Activated CD4-positive, alpha-beta memory T cell treated with anti-CD3 and anti-CD28 coated beads, Interleukin-2, amount 10 ng/mL, durations not matched to agents 7 days and 5 days (primary cell): ENCODE data around the gene PNRC2. TPM values are rescaled to one million over a fixed set of nuclear protein-coding genes. Genes with fewer than 3 reads are reported as not detected.

ENCODE experiments used
- CTCF ChIA-PET: fragments of 350-600 bp; sonication (Branson Sonifier 250); formaldehyde crosslinking; loops from one replicate; lab custom pipeline; 2021; ENCODE audit warnings: antibody characterized with exemption, inconsistent platforms; lab: Charles Lee
- POLR2A ChIA-PET: fragments of 350-600 bp; sonication (Branson Sonifier 250); formaldehyde crosslinking; loops from one replicate; lab custom pipeline; 2021; ENCODE audit warnings: antibody characterized with exemption; lab: Charles Lee
- DNase-seq: peaks from one replicate; pipeline ENCODE4 v3.0.0-alpha.2; 2020
- H3K27ac Mint-ChIP-seq: one replicate; pipeline ENCODE4 v1.8.0; 2021; ENCODE audit warnings: mild to moderate bottlenecking, mixed read lengths
- H3K27me3 Mint-ChIP-seq: one replicate; pipeline ENCODE4 v1.8.0; 2021; ENCODE audit warnings: mixed read lengths
- H3K36me3 Mint-ChIP-seq: one replicate; pipeline ENCODE4 v1.8.0; 2021; ENCODE audit warnings: low read depth, mixed read lengths
- H3K4me1 Mint-ChIP-seq: one replicate; pipeline ENCODE4 v1.8.0; 2021; ENCODE audit warnings: mixed read lengths
- H3K4me3 Mint-ChIP-seq: one replicate; pipeline ENCODE4 v1.8.0; 2021; ENCODE audit warnings: mild to moderate bottlenecking, mixed read lengths
- H3K9me3 Mint-ChIP-seq: one replicate; pipeline ENCODE4 v1.8.0; 2021; ENCODE audit warnings: mixed read lengths
- total RNA-seq, 2 experiments: library from RNA; stranded (reverse); gene quantifications; one replicate each; pipeline ENCODE4 v1.2.3, GENCODE V29; 2021

The PNRC2 gene
- total RNA-seq, 2 experiments from 2014 or later: 153 to 158 TPM

DNA sequence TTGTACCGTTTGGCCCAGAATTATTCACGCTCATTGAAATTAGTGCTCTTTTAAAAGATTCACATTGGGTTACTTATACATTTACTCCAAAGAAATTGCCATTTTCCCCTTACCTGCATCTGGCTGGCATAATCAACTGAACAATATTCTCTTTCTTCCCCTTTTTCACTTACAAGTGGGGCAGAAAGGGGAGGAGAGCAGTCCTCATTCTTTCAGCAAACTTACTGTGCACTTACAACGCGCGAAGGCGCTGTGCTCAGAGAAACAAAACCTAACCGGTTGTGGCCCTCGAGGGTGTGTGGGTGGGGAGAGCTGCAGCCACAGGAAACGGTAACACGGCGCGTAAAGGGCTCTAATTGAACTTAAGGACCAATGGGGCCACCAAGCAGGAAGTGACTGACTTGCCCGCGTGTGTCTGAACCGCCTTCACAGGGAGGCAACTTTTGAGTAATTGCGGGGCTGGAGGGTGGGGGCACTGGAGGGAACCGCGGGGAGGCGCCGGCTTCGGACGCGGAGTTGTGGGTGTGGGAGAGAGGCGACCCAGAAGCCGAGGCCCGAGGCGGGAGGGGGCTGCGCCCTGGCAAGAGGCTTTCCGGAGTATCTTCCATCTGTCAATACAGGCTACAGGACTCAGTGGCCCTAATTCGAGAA, 693 bp upstream of the PNRC2 start:
- Mint-ChIP-seq H3K9me3 (no peaks in the 10 kb centered on the region), H3K27ac (peak overlapping the region; percentile 100), H3K36me3 (peaks cover 38% of the 10 kb centered on the region), H3K27me3 (peaks cover 2% of the 10 kb centered on the region), H3K4me1 (peaks cover 54% of the 10 kb centered on the region), H3K4me3 (peak overlapping the region; percentile 100)
- ChIA-PET POLR2A (interaction anchor here (0.7 to 15.2 kb wide), 25 partner anchors 9 to 1273 kb away, joined by 3 to 515 read pairs (median 6); partner anchors contain the start of genes CNR2, ELOA, GALE and HMGCL), CTCF (interaction anchor here (0.7 to 1.8 kb wide), 5 partner anchors 9 to 42 kb away, joined by 3 to 5 read pairs (median 3); partner anchors contain the start of gene SRSF10)
- DNase-seq: peak; percentile 95

DNA sequence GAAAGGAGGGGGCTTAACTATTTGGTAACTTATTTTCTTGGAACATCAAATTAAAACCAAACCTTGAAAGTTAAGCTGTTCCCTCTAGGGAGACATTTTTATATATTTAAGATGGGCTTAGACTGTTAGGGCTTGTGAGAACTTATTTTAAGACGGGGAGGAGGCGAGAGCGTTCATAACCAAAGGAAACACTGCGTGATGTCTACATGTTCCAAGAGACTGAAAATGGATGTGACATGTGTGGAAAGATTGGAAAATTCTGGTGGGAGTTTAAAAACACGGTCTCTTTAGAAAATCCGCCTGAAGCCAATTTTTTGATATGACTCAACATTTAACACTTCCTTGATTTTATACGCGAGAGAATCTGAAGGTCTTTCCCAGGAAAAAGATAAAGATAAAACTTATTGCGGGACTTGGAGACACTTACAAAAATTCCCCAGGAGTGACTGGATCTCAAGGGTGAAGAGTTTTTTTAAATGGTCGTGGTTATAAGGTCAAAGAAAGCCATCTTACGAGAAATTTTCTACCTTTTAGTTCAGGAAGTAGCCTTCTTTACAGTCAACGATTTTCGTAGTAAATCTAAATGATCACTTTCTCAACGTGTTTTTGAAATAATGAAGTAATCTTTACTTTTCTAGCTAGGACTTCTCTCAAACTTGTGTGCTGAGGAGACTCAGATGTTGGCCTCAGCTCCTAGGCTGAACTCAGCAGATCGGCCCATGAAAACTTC, 828 bp downstream of the PNRC2 start:
- Mint-ChIP-seq H3K4me1 (peaks cover 59% of the 10 kb centered on the region), H3K4me3 (peak overlapping the region; percentile 100), H3K27ac (peak overlapping the region; percentile 100), H3K9me3 (no peaks in the 10 kb centered on the region), H3K36me3 (peaks cover 53% of the 10 kb centered on the region), H3K27me3 (no peaks in the 10 kb centered on the region)
- ChIA-PET CTCF (interaction anchor here (0.8 to 1.8 kb wide), 5 partner anchors 8 to 151 kb away, joined by 3 to 5 read pairs (median 3); partner anchors contain the start of gene SRSF10), POLR2A (interaction anchor here (0.6 to 15.2 kb wide), 28 partner anchors 8 to 1272 kb away, joined by 3 to 515 read pairs (median 6); partner anchors contain the start of genes CNR2, E2F2, ELOA and GALE)
- DNase-seq: no peak

- DNase-seq: no peak
- Mint-ChIP-seq H3K36me3 (peaks cover 78% of the 10 kb centered on the region), H3K9me3 (no peaks in the 10 kb centered on the region), H3K4me3 (peak overlapping the region; percentile 1), H3K27ac (peak overlapping the region; percentile 78), H3K27me3 (no peaks in the 10 kb centered on the region), H3K4me1 (peaks cover 69% of the 10 kb centered on the region)
- ChIA-PET POLR2A (interaction anchor here (0.6 to 15.2 kb wide), 6 partner anchors 14 to 1661 kb away, joined by 3 to 515 read pairs (median 4); partner anchors contain the start of genes RCAN3, RPL11 and SRSF10), CTCF (interaction anchor here (0.6 to 1.6 kb wide), 4 partner anchors 9 to 174 kb away, joined by 3 to 6 read pairs (median 4); partner anchors contain the start of gene SRSF10)
Observed at GRCh38 chr1:23963617-23964234, 4.1 kb downstream of the PNRC2 start.

GRCh38 chr1:23964235-23964668, 4.6 kb downstream of the PNRC2 start:
- H3K4me3 Mint-ChIP-seq: peak overlapping the region; percentile 1
- no peak for DNase-seq
- H3K36me3 Mint-ChIP-seq: peaks cover 78% of the 10 kb centered on the region
- H3K9me3 Mint-ChIP-seq: no peaks in the 10 kb centered on the region
- ChIA-PET POLR2A (interaction anchor here (0.6 to 15.2 kb wide), 7 partner anchors 13 to 1660 kb away, joined by 3 to 515 read pairs (median 4); partner anchors contain the start of genes HMGCL, RCAN3, RPL11 and SRSF10), CTCF (interaction anchor here (0.6 to 1.6 kb wide), 4 partner anchors 9 to 174 kb away, joined by 3 to 6 read pairs (median 4); partner anchors contain the start of gene SRSF10)
- H3K27ac Mint-ChIP-seq: peak overlapping the region; percentile 78
- peaks cover 69% of the 10 kb centered on the region for H3K4me1 Mint-ChIP-seq
- no peaks in the 10 kb centered on the region for H3K27me3 Mint-ChIP-seq

DNA sequence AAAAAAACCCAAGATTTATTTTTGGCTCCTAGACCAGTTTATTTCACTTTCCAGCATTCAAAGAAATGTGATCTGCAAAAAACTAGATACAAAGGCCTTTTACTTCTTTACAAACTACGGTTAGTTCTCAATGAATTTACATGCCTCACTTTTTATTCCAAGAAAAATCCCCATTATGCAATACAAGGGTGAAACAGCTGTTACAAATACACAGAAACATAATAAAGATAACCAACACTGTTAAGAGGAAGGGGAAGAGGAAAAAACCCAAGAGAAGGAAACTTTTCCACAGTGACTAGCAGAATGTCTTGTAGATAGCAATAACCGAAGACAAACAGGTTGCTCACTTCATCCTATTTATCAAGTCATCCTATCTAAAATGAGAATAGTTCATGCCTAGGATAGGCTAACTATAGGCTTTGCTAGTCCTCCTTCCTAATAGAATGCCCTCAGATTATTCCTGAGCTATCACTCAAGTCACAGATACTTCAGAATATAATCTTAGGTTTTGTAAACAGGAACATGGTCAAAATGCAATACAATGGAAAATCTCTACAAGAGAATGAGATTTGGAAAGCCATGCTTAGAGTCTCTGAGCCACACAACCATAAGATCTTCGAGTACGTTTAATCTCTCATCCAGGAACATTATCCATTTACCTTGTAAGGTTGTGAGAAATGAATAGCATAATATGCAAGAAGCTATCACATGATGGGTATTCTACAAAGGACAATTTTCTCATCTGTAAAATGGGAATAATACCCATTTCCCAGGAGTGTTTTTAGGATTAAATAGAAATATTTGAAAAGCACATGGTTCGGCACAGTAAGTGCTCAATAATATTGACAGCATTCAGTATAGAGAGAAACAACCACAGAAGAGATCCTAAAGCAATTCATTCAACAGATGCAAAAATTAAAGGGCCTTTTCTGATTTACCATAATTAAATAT, 5.4 kb downstream of the PNRC2 start:
- peaks cover 74% of the 10 kb centered on the region for H3K4me1 Mint-ChIP-seq
- peaks cover 80% of the 10 kb centered on the region for H3K36me3 Mint-ChIP-seq
- no peaks in the 10 kb centered on the region for H3K27me3 Mint-ChIP-seq
- POLR2A ChIA-PET: interaction anchor here (0.6 to 15.2 kb wide), 2 partner anchors 12 to 140 kb away, joined by 3 to 515 read pairs; partner anchors contain the start of genes HMGCL and SRSF10
- no peak for DNase-seq
- H3K27ac Mint-ChIP-seq: peak overlapping the region; percentile 78
- no peaks in the 10 kb centered on the region for H3K9me3 Mint-ChIP-seq
- H3K4me3 Mint-ChIP-seq: peak overlapping the region; percentile 5
- CTCF ChIA-PET: interaction anchor here (1.6 kb wide), 1 partner anchor 16 kb away, joined by 6 read pairs; the partner anchor contains the start of gene SRSF10

DNA sequence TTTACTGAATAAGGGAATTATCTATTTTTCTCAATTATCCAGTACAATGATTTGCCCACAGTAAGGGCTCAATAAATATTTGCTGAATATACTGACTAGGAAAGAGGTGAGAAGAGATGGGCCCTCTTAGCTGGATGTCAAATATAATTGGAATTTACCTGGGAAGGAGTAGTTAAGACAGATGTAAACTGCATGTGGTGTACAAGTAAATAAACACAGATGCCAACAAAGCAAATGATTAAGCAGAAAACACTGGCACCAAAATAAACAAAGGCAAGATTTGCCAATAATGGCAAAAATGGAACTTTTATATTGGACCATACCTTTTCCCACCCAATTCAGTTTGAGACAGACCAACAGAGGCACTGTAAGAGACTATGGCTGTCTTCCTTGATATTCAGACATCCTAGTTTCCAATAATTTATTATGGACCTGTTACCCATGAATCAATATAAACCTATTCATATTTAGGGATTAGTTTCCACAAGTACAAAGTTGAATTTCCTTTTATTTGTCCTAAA, 7.4 kb downstream of the PNRC2 start:
- H3K9me3 Mint-ChIP-seq: no peaks in the 10 kb centered on the region
- no peak overlapping the region for H3K27ac Mint-ChIP-seq
- ChIA-PET CTCF (no interaction called here), POLR2A (interaction anchor here (15.2 kb wide), 1 partner anchor 11 kb away, joined by 515 read pairs; the partner anchor contains the start of gene SRSF10)
- no peaks in the 10 kb centered on the region for H3K27me3 Mint-ChIP-seq
- H3K36me3 Mint-ChIP-seq: peaks cover 77% of the 10 kb centered on the region
- no peak overlapping the region for H3K4me3 Mint-ChIP-seq
- peaks cover 71% of the 10 kb centered on the region for H3K4me1 Mint-ChIP-seq
- DNase-seq: no peak

DNA sequence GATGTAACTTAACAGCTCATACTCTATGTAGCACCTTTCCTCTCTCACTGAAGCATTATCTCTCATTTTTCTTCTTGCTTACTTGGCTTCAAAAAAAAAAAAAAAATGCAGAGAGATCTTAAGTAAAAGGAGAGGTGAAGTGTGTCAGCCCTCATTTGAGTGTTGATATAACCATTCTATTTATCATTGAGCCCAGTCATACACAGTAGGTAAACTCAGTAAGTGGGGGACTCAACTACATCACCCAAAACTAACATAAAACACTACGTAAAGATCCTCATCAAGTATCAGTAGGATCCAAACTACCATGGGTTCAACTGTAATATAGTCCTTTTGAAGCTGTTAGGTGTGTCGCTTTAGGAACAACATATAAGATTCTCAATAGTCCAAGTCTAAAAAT, 8.2 kb downstream of the PNRC2 start:
- POLR2A ChIA-PET: interaction anchor here (1.3 to 15.2 kb wide), 2 partner anchors 8 to 10 kb away, joined by 20 to 515 read pairs; partner anchors contain the start of genes PNRC2 and SRSF10
- peaks cover 67% of the 10 kb centered on the region for H3K4me1 Mint-ChIP-seq
- H3K36me3 Mint-ChIP-seq: peaks cover 76% of the 10 kb centered on the region
- no peak overlapping the region for H3K27ac Mint-ChIP-seq
- no peaks in the 10 kb centered on the region for H3K27me3 Mint-ChIP-seq
- no peaks in the 10 kb centered on the region for H3K9me3 Mint-ChIP-seq
- CTCF ChIA-PET: interaction anchor here (1.6 kb wide), 1 partner anchor 8 kb away, joined by 3 read pairs; the partner anchor contains the start of gene PNRC2
- no peak for DNase-seq
- no peak overlapping the region for H3K4me3 Mint-ChIP-seq

GRCh38 chr1:23977187-23977853, 17.7 kb downstream of the PNRC2 start:
- Mint-ChIP-seq H3K4me3 (peak overlapping the region; percentile 91), H3K36me3 (peaks cover 70% of the 10 kb centered on the region)

DNA sequence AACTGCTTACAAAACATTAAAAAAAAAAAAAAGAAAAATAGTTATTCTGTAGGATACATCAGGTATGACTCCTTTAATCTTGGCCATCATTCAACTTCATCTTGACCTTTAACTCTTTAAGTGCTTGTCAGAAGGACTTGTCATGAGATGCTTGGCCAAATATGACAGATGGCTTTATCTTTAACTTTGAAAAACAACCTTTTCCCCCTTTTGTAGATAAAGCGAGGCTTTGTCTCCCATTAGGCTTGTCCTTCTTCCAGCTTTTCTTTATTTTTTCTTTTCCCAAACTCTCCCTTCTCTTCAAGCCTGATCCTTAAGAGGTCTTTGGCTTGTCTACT, 18.2 kb downstream of the PNRC2 start:
- peak overlapping the region; percentile 91 for H3K4me3 Mint-ChIP-seq
- DNase-seq: no peak
- H3K9me3 Mint-ChIP-seq: no peaks in the 10 kb centered on the region
- peaks cover 56% of the 10 kb centered on the region for H3K4me1 Mint-ChIP-seq
- ChIA-PET POLR2A (interaction anchor here (12.0 kb wide), 1 partner anchor 16 kb away, joined by 515 read pairs; the partner anchor contains the start of gene PNRC2), CTCF (no interaction called here)
- peaks cover 68% of the 10 kb centered on the region for H3K36me3 Mint-ChIP-seq
- peak overlapping the region; percentile 94 for H3K27ac Mint-ChIP-seq
- no peaks in the 10 kb centered on the region for H3K27me3 Mint-ChIP-seq

More at GRCh38 chr1:23977187-23977853, 17.7 kb downstream of the PNRC2 start:
- Mint-ChIP-seq H3K4me1 (peaks cover 56% of the 10 kb centered on the region), H3K9me3 (no peaks in the 10 kb centered on the region), H3K27me3 (no peaks in the 10 kb centered on the region), H3K27ac (peak overlapping the region; percentile 77)
- POLR2A ChIA-PET: interaction anchor here (2.1 to 12.0 kb wide), 2 partner anchors 15 to 176 kb away, joined by 7 to 515 read pairs; partner anchors contain the start of gene PNRC2
- DNase-seq: no peak
- CTCF ChIA-PET: interaction anchor here (1.3 kb wide), 1 partner anchor 18 kb away, joined by 5 read pairs; the partner anchor contains the start of gene PNRC2

- Mint-ChIP-seq H3K36me3 (peaks cover 60% of the 10 kb centered on the region), H3K4me1 (peaks cover 51% of the 10 kb centered on the region), H3K27ac (peak overlapping the region; percentile 94), H3K27me3 (no peaks in the 10 kb centered on the region), H3K9me3 (no peaks in the 10 kb centered on the region), H3K4me3 (peak overlapping the region; percentile 91)
- ChIA-PET CTCF (interaction anchor here (0.8 to 1.2 kb wide), 2 partner anchors 19 to 24 kb away, joined by 3 read pairs; partner anchors contain the start of gene PNRC2), POLR2A (interaction anchor here (1.2 to 12.0 kb wide), 4 partner anchors 8 to 663 kb away, joined by 3 to 515 read pairs (median 6); partner anchors contain the start of gene PNRC2)
- no peak for DNase-seq
Observed at GRCh38 chr1:23978805-23979204, 19.2 kb downstream of the PNRC2 start.
